ENCODE measurements around the gene TRIM15.
"Not testable (repeated sequence)": the region's sequence is repeated elsewhere in the genome, so short reads cannot be mapped to it uniquely, and the experiment has no call there.

Gene TRIM15

DNA sequence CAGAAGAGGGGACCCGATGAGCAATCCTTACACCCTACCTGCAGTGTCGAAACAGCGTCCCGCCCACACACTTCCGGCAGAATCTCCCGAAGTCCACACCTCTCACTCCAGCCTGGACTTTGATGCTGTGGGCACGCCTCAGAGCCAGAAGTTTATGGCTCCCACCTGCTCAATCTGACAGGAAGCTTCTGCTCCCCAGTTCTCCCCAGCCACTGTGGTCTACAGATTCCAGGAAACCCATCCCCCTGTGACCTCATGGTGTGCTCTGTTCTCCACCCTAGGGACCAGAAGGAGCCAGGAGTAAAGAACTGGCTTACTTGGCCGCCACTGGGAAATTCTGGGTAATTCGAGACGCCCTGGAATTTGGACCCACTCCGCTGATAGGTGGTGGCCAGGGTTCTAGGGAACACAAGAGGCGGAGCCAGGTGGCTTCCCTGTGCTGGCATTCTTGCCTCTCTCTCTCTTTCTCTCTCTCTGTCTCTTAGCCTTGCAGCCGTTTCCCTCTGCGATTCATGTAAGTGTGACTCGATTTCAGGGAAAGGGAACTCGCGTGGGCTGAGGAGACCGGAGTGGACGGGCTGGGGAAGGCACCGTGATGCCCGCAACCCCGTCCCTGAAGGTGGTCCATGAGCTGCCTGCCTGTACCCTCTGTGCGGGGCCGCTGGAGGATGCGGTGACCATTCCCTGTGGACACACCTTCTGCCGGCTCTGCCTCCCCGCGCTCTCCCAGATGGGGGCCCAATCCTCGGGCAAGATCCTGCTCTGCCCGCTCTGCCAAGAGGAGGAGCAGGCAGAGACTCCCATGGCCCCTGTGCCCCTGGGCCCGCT is at the start of gene TRIM15:
TRIM15 (plus strand) TSS at position 457 of the 828 bp plus-strand sequence; CDS start at position 596, 139 bp downstream.
- no peak for DNase-seq

DNA sequence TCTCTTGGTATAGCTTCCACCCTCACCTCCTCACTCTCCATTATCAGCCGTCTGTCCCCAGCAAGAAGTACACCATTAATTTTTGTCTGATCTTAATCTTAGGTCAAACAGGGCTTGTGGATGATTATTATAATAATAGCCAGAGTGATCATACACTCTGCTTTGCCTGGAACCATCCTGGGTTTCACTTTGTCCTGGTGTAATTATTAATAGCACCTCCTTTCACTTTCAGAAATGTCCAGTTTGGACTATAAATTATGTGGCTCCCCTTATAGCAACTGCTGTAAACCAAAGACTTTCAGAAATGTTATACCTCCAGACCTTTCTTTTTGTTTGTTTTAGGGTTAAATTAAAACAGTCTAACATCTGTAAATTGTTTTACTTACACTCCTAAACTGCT is 49.5 kb upstream of the TRIM15 start:
- no peak for DNase-seq

DNA sequence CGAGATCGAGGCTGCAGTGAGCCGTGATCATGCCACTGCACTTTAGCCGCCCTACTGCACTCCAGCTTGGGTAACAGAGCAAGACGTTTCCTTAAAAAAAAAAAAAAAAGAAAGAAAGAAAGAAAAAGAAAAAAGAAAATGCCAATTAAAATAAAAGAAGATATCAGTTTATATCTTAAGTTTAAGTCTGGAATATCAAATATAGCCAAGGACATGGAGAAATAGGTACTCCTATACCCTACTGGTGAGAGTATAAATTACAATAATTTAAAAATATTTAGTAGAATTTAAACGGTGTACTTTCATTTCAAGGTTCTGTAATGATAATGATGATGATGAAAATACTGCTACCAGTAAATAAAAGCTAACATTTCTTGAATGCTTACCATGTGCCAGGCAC is 46.6 kb upstream of the TRIM15 start:
- DNase-seq: no peak

GRCh38 chr6:30118691-30119090 is 44.7 kb upstream of the TRIM15 start:
- not testable (repeated sequence) for DNase-seq

- DNase-seq: no peak
These were observed 41.6 kb upstream of the TRIM15 start for GRCh38 chr6:30121446-30122366.

DNA sequence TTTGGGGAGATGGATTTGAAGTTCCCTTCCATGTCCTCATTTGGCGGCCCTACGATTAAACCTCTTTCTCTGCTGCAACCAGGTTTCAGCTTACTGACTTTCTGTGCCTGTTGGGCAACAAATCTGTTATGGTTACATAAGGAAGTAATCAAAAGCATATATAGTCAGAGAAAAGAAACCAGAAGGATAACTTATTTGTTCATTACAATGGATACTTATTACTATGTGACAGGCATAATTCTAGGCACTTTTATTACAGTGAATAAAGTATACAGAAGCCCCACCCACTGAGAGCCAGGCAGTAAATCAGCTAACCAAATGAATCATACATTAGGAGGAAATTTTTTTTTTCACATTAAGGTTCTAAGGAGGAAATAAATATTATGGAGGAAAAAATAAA is 40.8 kb upstream of the TRIM15 start:
- no peak for DNase-seq

DNA sequence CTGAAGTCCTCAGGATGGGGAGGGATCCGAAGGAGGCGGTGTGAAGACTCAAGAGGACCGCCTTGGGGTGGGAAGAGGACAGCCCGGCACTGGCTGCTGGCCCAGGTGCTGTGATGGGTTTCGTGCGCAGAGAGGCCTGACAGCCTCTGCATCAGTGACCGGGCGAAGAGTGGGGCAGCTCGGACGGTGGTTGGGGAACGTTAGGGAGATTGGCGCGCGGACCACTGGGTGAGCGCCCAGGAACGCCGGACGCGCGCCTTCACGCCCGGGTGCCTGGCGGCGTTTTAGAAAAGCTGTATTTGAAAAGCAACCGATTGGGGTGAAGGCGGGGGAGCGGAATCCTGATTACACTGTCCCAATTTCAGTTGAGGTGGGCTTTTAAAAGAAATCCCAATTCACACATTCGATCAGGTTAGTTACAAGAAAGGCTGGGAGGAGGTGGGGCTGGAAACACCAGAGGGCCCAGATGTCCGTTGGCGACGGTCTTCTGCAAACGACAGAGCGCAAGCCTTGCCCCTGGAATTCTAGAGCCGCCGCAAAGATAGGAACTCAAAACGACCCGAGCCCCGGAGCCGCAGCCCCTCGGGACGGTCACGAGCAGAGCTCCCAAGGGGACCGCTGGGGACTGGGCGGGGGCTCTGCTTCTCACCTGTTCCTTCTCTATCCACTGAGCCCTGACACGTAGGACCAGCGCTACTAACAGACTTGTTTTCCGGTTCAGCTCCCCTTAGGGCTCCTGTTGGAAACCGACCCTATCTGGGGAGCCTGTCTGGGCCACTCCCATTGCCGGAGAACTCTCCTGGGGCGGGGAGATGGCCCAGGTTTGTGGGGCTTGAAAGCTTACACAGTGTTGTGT is 35.9 kb upstream of the TRIM15 start:
- no peak for DNase-seq

- DNase-seq: no peak
These were observed 33.8 kb upstream of the TRIM15 start for GRCh38 chr6:30129265-30130178.

- no peak for DNase-seq
These were observed 33.1 kb upstream of the TRIM15 start for GRCh38 chr6:30130179-30130679.

- peak; percentile 7 to 12 for DNase-seq
These were observed 32.2 kb upstream of the TRIM15 start for GRCh38 chr6:30130887-30131862.

DNA sequence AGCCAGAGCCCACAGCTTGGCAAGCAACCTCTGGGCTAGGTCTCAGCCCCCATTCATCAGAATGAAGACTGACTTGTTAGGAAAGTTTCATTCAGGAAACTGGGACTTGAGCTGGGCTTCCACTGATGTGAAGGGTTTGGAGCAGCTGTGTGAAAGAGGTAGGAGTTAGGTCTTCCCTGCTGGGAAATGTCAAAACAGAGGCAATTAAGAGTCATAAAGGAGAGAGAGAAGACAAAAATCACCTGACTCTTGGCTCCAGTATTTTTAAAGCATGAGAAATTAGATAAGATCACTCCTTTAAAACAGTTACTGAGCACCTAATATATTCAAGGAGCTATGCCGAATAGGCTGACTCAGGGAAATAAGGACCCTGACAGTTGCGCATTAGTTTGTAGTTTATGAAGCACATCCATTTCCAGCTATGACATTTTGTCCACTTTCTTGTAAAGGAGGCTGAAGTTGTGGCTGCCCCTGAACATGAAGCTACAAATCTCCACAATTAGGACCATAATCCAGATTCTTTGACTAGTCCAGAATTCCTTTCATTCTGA is 31.3 kb upstream of the TRIM15 start:
- no peak for DNase-seq

DNA sequence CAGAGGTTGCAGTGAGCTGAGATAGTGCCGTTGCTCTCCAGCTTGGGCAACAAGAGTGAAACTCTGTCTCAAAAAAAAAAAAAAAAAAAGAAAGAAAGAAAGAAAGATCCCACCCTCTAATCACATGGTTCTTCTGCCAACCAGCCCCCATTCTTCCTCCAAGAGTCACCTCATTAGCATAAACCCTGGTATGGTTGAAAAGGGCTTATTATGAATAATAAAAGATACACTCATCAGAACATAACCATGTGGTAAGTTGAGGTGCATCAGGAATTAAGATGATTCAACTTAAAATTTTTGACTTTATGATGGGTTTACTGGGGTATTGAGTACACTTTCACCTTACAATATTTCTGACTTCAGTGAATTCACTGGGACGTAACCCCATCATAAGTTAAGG is 28.2 kb upstream of the TRIM15 start:
- no peak for DNase-seq

- no peak for DNase-seq
These were observed 27.6 kb upstream of the TRIM15 start, which contains the start of gene TRIM40 for GRCh38 chr6:30135757-30136156. Gene TRIM40, plus strand, starts transcription at chr6:30136140. Its CDS starts 897 bp downstream, at chr6:30137037.

GRCh38 chr6:30136570-30137286 is 26.6 kb upstream of the TRIM15 start:
- no peak for DNase-seq

GRCh38 chr6:30140240-30140639 is 23.1 kb upstream of the TRIM15 start:
- DNase-seq: not testable (repeated sequence)

DNA sequence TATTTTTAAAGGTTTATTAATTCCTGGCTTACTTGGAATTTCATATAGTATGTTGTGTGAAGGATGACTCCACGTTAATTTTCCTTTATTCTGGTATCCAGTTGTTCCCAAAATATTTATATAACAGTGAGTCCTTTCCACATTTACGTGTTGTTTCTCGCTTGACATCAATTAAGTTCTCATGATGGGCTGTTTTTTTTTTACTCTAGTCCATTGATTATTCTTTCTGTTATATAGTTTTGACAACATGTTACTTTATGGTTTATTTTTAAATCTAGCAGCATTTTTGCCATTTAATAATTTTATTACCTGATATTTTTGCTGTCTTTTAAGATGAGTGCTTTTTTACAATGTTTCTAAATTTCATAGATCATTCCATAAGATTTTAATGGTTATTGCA is 20.7 kb upstream of the TRIM15 start:
- DNase-seq: no peak

DNA sequence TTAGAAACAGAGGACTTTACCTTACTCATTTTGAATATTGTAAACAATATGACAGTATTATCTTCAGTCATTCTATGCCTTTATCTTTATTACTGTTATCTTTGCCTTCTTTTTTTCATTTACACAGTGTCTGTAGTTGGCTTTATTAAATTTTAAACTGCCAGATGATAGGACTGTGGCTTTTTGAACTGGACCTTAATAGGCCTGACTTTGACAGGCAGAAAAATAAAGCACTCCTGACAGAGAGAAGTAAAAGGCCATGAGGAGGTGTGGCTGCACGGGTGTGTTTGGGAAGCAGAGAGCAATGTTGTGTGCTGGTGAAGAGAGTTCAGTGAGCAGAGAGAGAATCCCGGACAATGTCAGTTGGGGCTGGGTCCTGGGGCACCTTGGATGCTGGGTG is 19.6 kb upstream of the TRIM15 start:
- no peak for DNase-seq

GRCh38 chr6:30144811-30145210 is 18.5 kb upstream of the TRIM15 start:
- DNase-seq: no peak

- DNase-seq: no peak
These were observed 17.5 kb upstream of the TRIM15 start for GRCh38 chr6:30145818-30146217.

Measured in cerebellar nuclear complex (tissue), 1 donor.